ENCODE measurements around the gene CORO2B.

- TF ChIP-seq CTCF (conservative IDR thresholded peaks at IDR 0.05; ENCODE audit: low read depth, low read length) (no peak), USF2 (IDR thresholded peaks at IDR 0.05; ENCODE audit: low read depth, low read length) (no peak), POLR2A (IDR thresholded peaks at IDR 0.05; ENCODE audit: low read depth, low read length) (no peak), SMC3 (IDR thresholded peaks at IDR 0.05; ENCODE audit: low read depth, low read length) (no peak), FOS (IDR thresholded peaks at IDR 0.05; ENCODE audit: low read depth, low read length) (no peak), ELK1 (IDR thresholded peaks at IDR 0.05; ENCODE audit: borderline replicate concordance, low read depth, low read length) (no peak), CHD1 (IDR thresholded peaks at IDR 0.05; ENCODE audit: low read depth, low read length) (no peak), RAD21 (IDR thresholded peaks at IDR 0.05; ENCODE audit: low read length) (no peak), MXI1 (IDR thresholded peaks at IDR 0.05; ENCODE audit: borderline replicate concordance, low read depth, low read length) (no peak), MAZ (IDR thresholded peaks at IDR 0.05; ENCODE audit: borderline replicate concordance, low read depth, low read length) (no peak), BHLHE40 (IDR thresholded peaks at IDR 0.05; ENCODE audit: low read depth, low read length) (no peak), RFX5 (IDR thresholded peaks at IDR 0.05; ENCODE audit: low read depth, low read length) (no peak)
These were observed 47.5 kb downstream of the CORO2B start for GRCh38 chr15:68626283-68626682.
